Left lung (tissue), 10 donors: ENCODE data around the gene IRAK2. TPM values are rescaled to one million over a fixed set of nuclear protein-coding genes. Genes with fewer than 3 reads are reported as not detected.
"Not testable (repeated sequence)": the region's sequence is repeated elsewhere in the genome, so short reads cannot be mapped to it uniquely, and the experiment has no call there.

Experiments
- ATAC-seq: fragments of 200-7000 bp; cut with Tn5 transposase; one replicate; pipeline ENCODE4 v1.9.1; 2020; ENCODE audit warnings: moderate library complexity
- DNase-seq, 4 donors: peaks; one replicate each; pipeline ENCODE4 v3.0.0-alpha.2; 2013 to 2020
- H3K27ac ChIP-seq, 2 donors: fragments of 200-600 bp; sonication (generic) in 1 of 2; one replicate each; pipeline versions ENCODE4 v1.5.0 to v1.8.0; 2020 to 2021
- H3K27me3 ChIP-seq, 2 donors: fragments of 200-600 bp; sonication (generic) in 1 of 2; one replicate each; pipeline versions ENCODE4 v1.5.0 to v1.8.0; 2020 to 2021
- H3K36me3 ChIP-seq, 2 donors: fragments of 200-600 bp; sonication (generic) in 1 of 2; one replicate each; pipeline versions ENCODE4 v1.5.0 to v1.8.0; 2020 to 2021
- H3K4me1 ChIP-seq, 2 donors: fragments of 200-600 bp; one replicate each; pipeline ENCODE4 v1.8.0; 2021
- H3K4me3 ChIP-seq, 2 donors: fragments of 200-600 bp; sonication (generic) in 1 of 2; one replicate each; pipeline versions ENCODE4 v1.5.0 to v1.8.0; 2020 to 2021; ENCODE audit warnings: mild to moderate bottlenecking in 1 of 2
- H3K9me3 ChIP-seq, 2 donors: fragments of 200-600 bp; sonication (generic) in 1 of 2; one replicate each; pipeline versions ENCODE4 v1.5.0 to v1.8.0; 2020 to 2021
- CTCF ChIP-seq, 2 donors: fragments of 200-600 bp; sonication (generic) in 1 of 2; IDR thresholded peaks; one replicate each; pipeline versions ENCODE4 v1.5.0 to v1.8.0; 2021; ENCODE audit warnings: antibody characterized with exemption in 2 of 2
- intact Hi-C, 2 donors: fragments of 100-400 bp; cut with DNase I; formaldehyde crosslinking; loops; one replicate each; pipeline versions ENCODE4 v1.11.2 to v1.14.2; 2022
- polyA plus RNA-seq, 6 donors: library from polyadenylated mRNA; unstranded; fragments of 120-200 nt; gene quantifications; one replicate each; pipeline ENCODE4 v1.2.1, GENCODE V29; 2013; ENCODE audit not compliant: insufficient read length in 6 of 6
- total RNA-seq, 2 donors: library from RNA; stranded (reverse); fragmentation: NEBNext Ultra II Directional; extraction: Animal tissue kit (Norgen Biotek cat#: 25700); gene quantifications; one replicate each; pipeline ENCODE4 v1.2.1, GENCODE V29; 2021
- donor health status: DM: no; HTN: yes; CAD: no.
- donor health status: DM: no; HTN: no; CAD: no.

The IRAK2 gene
- total and polyA plus RNA-seq, 8 donors: 1.7 to 8.5 (median 2.5) TPM

- peaks cover 0 to 82% of the 10 kb centered on the region in 2 donors for H3K36me3 ChIP-seq
These were observed 95.1 kb downstream of the IRAK2 start for GRCh38 chr3:10259798-10260197.

GRCh38 chr3:10260211-10260701 lies 95.5 kb downstream of the IRAK2 start:
- ATAC-seq: no peak
- no peaks in the 10 kb centered on the region for H3K27me3 ChIP-seq
- no peaks in the 10 kb centered on the region for H3K9me3 ChIP-seq
- intact Hi-C loops: no loop called here
- peaks cover 0 to 81% of the 10 kb centered on the region in 2 donors for H3K36me3 ChIP-seq
- H3K27ac ChIP-seq: no peak overlapping the region
- no peak for TF ChIP-seq CTCF (IDR thresholded peaks at IDR 0.05)
- peaks cover 0 to 13% of the 10 kb centered on the region in 2 donors for H3K4me1 ChIP-seq
- H3K4me3 ChIP-seq: no peak overlapping the region
- DNase-seq: no peak

More at GRCh38 chr3:10259798-10260197, 95.1 kb downstream of the IRAK2 start:
- Histone ChIP-seq H3K4me3 (no peak overlapping the region), H3K9me3 (no peaks in the 10 kb centered on the region), H3K27ac (no peak overlapping the region), H3K4me1 (peaks cover 0 to 16% of the 10 kb centered on the region in 2 donors), H3K27me3 (no peaks in the 10 kb centered on the region)
- ATAC-seq: no peak
- DNase-seq: no peak
- intact Hi-C loops: no loop called here
- TF ChIP-seq CTCF (IDR thresholded peaks at IDR 0.05): no peak

- no peak for ATAC-seq
- intact Hi-C loops: no loop called here
These were observed 97.3 kb downstream of the IRAK2 start for GRCh38 chr3:10262027-10262426.

GRCh38 chr3:10263646-10264363 lies 99.1 kb downstream of the IRAK2 start:
- ATAC-seq (peak; percentile 65), DNase-seq (no peak)
- Histone ChIP-seq H3K4me1 (peaks cover 0 to 23% of the 10 kb centered on the region in 2 donors), H3K4me3 (no peak overlapping the region), H3K36me3 (peaks cover 0 to 68% of the 10 kb centered on the region in 2 donors), H3K27ac (no peak overlapping the region), H3K9me3 (no peaks in the 10 kb centered on the region), H3K27me3 (no peaks in the 10 kb centered on the region)
- peak; percentile 27 to 43 for TF ChIP-seq CTCF (IDR thresholded peaks at IDR 0.05)
- intact Hi-C loops: no loop called here

More at GRCh38 chr3:10262027-10262426, 97.3 kb downstream of the IRAK2 start:
- no peak for TF ChIP-seq CTCF (IDR thresholded peaks at IDR 0.05)
- Histone ChIP-seq H3K9me3 (no peaks in the 10 kb centered on the region), H3K27ac (no peak overlapping the region), H3K4me3 (no peak overlapping the region), H3K27me3 (no peaks in the 10 kb centered on the region), H3K4me1 (peaks cover 0 to 13% of the 10 kb centered on the region in 2 donors), H3K36me3 (peaks cover 0 to 75% of the 10 kb centered on the region in 2 donors)
- DNase-seq: no peak

DNA sequence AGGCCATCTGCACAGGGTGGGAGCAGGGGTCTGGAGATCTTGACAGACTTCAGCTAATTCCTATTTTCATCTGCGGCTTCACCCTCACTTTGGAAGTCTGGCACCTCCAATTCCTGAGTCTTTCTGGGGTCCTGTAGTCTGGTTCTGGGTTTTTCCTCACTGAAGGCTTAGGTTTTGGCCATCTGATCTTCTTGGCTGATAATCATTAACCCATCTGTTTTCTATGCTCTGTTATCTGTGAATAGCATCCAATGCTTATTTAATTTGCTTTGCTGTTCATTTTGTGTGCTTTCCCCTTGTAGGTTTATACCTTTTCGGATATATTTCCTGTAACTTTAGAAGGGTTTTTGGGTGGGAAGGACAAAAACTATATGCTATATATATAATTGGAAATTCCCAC lies 101.1 kb downstream of the IRAK2 start:
- no peak for TF ChIP-seq CTCF (IDR thresholded peaks at IDR 0.05)
- intact Hi-C loops: no loop called here
- ATAC-seq (no peak), DNase-seq (no peak)
- H3K9me3 ChIP-seq: no peaks in the 10 kb centered on the region
- H3K4me1 ChIP-seq: peaks cover 0 to 23% of the 10 kb centered on the region in 2 donors
- no peaks in the 10 kb centered on the region for H3K27me3 ChIP-seq
- no peak overlapping the region for H3K4me3 ChIP-seq
- no peak overlapping the region for H3K27ac ChIP-seq
- peaks cover 0 to 68% of the 10 kb centered on the region in 2 donors for H3K36me3 ChIP-seq

- intact Hi-C loops, ATAC-seq: not testable (repeated sequence)
These were observed 102.2 kb downstream of the IRAK2 start for GRCh38 chr3:10266936-10267335.

More at GRCh38 chr3:10266936-10267335, 102.2 kb downstream of the IRAK2 start:
- not testable (repeated sequence) for H3K27ac ChIP-seq, DNase-seq, H3K4me3 ChIP-seq, H3K27me3 ChIP-seq, H3K9me3 ChIP-seq
- Histone ChIP-seq H3K36me3 (peaks cover 0 to 68% of the 10 kb centered on the region in 2 donors), H3K4me1 (peaks cover 0 to 23% of the 10 kb centered on the region in 2 donors)
